OCI-LY7 (cell line): ENCODE measurements around the gene MOB3A.
"Not testable (repeated sequence)": the region's sequence is repeated elsewhere in the genome, so short reads cannot be mapped to it uniquely, and the experiment has no call there.

Source experiments
- CTCF ChIP-seq: fragments of 200-600 bp; sonication (generic); conservative IDR thresholded peaks from 2 replicates; pipeline ENCODE4 v1.5.1; 2014; ENCODE audit warnings: mild to moderate bottlenecking, antibody characterized with exemption, low read length, moderate library complexity, mixed read lengths
- EZH2phosphoT487 ChIP-seq: fragments of 200-600 bp; sonication (generic); IDR thresholded peaks from 2 replicates; pipeline ENCODE4 v1.6.1; 2018; ENCODE audit warnings: low read depth, borderline replicate concordance, mild to moderate bottlenecking, mixed run types, antibody characterized with exemption, low read length, moderate library complexity, mixed read lengths

GRCh38 chr19:2091926-2092525 is 4.1 kb downstream of the MOB3A start:
- TF ChIP-seq CTCF, EZH2phosphoT487: not testable (repeated sequence)
